HG02588 (cell line): Measurements from ENCODE around the gene DNM1.
"Not testable (repeated sequence)": the region's sequence is repeated elsewhere in the genome, so short reads cannot be mapped to it uniquely, and the experiment has no call there.

ENCODE experiments used
- ATAC-seq: cut with Tn5 transposase; IDR thresholded peaks from one replicate; pipeline ENCODE4 v1.9.1; 2021; ENCODE audit warnings: mild to moderate bottlenecking, moderate library complexity; ENCODE audit not compliant: unreplicated experiment

DNM1 gene

DNA sequence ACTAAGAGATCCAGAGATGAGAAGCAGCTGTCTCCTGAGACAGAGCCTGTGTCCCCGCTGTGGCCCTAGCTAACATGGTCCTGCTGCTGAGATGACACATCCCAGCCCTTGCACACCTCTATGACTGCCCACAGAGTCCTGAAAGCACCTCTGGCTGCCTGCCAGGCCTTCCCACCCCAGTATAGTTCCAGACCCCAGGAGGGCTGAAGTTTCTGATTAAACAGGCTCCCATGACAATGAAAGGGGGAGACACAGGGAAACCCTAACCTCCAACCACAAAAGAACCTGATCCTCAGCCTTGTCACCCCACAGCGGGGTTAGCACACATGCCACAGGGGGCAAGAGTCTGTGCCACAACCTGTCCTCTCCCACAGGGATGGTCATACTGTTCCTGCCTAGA lies 27.5 kb upstream of the DNM1 start:
- no peak for ATAC-seq

DNA sequence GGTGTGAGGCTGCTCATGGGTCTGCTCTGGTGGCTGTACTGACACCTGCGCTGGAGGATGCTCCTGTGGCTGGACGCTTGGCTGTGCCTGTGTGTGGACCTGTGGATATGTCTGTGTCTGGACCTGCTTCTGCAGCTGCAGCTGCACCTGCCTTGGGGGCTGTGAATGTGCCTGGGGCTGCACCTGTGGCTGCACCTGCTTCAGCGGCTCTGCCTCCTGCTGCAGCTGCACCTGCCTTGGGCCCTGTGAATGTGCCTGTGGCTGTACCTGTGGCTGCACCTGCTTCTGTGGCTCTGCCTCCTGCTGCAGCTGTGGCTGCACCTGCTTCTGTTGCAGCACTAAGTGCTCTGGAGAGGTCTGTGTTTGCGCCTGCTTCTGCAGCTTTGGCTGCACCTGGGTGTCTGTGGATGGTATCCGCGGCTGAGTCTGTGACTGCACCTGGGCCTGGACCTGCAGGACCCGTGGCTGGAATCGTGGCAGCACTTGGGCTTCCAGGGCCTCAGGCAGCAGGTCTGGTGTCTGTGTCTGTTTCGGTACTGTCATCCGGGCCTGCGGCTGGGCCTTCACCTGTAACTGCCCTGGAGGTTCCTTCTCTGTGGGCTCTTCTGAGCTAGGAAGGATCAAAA lies 24.3 kb upstream of the DNM1 start:
- ATAC-seq = no peak

DNA sequence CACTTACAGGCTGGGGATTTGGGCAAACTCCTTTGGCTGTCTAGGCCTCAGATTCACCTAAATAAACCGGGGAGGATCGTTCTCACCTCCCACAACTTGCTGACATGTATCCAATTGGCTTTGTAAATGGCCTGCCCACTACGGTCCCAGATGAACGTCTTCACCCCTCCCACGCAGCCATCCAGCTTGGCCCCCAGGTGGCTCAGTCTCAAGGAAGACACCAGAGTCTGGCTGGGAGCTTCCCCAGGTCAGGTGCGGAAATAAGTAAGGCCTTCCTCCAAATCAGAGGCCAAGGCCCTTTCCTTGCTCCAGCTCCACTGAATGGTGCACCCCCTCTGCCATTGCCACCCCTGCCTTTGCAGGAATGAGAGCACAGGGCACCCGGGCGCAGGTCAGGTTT lies 23.2 kb upstream of the DNM1 start:
- ATAC-seq = no peak

DNA sequence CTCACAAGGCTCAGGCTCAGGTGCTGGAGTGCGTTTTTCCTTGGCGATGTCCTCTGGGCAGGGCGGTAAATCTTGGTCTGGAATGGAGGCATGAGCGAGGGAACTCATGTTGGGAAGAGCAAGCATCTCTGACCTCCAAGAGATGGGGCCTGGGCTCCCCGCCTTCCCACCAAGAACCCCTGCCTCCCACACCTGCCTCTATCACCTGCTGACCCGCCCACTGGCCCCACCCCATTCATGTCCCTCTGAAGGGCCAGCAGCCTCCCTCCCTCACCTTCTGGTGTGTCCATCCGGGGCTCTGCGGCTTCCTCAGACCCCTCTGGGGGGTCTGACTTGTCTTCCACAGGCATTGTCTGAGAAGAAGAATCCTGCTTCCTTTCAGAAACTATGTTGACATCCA lies 22.7 kb upstream of the DNM1 start:
- no peak for ATAC-seq

DNA sequence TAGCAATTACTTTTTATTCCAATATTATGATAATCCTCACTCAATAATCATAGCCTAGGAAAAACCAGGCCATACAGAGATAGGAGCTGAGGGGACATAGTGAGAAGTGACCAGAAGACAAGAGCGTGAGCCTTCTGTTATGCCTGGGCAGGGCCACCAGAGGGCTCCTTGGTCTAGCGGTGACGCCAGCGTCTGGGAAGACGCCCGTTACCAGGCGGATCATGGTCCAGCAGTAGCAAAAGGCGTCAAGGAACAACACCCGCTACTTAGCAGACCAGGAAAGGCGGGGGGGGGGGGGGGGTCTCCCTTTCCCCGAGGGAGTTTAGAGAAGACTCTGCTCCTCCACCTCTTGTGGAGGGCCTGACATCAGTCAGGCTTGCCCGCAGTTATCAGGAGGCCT lies 21.7 kb upstream of the DNM1 start:
- ATAC-seq = not testable (repeated sequence)

DNA sequence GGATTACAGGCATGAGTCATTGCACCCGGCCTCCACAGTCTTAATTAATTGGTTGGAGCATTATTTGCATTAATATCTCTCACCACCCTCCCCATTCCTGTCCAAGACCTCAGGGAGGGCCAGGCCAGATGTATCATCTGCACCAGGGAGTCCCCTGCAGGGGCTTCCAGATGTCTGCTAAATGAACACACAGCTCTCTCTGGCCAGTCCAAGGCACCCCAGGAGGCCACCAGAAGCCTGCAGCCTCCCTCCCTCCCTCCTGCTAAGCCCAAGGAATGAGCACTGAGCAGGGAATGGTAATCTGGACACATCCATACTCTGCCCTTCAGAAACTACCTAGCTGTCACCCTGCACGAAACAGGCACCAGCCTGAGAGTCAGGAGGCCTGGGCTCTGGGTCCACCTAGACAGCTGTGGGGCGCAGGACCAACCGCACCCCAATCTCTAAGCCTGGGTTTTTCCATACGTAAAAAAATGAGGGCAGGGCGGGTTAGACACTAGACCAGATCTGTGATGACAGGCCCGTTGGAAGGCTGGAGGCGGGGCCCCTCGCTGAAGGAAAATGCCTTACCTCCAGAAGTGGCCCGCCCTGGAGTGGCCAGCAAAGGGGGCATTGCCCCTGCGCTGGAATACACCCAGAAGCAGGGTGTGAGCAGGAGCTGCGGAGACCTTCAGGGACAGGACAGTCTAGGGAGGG lies 20.1 kb upstream of the DNM1 start:
- no peak for ATAC-seq

DNA sequence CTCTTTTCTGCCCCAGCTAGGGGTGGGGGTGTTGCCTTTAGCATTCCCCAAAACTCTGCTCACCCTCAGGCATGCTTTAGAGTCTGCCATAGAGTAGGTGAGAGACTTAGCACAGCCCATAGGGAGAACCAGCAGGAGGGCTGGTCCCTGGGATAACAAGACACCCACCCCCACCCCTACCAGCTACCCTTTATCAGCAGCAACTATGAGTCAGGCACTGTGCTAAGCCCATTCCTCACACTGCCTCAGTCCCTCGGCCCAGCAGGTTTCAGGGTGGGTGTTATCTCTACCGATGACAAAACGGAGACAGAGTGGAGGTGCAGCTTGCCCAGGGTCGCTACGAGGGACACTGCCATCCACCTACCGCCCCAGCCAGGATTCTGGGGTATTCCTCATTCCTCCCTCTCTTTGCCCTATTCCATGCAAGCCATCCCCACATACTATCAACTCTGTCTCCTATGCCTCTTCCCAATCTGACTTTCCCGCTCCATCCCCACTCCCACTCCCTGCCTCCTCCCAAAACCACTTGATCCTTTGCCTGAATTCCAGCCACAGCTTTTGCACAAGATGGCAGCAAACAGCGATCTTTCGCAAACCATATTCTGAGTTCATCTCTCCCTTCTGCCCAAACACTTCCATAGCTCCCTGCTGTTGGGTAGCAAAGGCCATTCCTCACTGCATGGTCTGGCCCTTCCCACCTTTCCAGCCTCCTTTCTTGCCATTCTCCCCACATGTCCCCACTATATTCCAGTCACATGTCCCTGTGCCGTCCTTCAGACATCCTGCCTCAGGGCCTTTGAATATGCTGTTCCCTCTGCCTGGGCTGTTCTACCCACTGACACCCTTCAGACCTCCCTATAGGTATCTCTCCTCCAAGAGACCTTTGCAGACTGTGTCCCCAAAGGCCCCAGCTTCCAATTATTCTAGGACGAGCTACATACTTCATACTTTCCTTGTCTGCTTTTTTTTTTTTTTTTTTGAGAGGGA lies 16.9 kb upstream of the DNM1 start:
- no peak for ATAC-seq

DNA sequence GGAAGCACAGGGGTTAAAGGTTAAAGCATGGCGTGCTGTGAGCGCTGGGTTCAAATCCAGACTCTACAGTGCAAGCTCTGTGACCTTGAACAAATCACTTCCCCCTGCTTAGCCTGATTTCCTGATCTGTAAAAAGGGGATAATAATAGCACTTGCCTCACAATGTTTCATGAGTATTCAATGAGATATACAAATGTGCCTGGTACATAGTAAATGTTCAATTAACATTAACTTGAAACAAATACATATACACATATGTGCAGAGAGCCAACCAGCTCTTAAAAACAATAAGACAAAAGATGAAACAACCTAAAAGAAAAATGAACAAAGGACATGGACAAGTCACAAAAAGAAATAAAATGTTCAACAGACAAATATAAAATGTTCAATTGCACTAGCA lies 15.8 kb upstream of the DNM1 start:
- ATAC-seq = no peak

DNA sequence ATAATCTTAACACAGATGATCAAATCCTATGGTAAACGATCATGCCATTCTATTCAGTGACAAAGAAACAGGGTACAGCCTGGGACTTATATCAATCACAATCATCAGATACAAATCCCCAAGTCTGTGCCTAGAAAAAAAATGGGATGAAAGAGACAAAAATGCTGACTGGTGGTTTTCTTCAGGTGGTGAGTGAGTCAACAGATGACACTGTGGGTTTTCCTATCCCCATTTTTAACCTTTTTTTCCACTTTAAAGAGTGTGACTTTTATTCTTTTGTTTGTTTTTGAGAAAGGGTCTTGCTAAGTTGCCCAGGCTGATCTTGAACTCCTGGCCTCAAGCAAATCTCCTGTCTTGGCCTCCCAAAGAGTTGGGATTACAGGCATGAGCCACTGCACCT lies 15.0 kb upstream of the DNM1 start:
- ATAC-seq = no peak

DNA sequence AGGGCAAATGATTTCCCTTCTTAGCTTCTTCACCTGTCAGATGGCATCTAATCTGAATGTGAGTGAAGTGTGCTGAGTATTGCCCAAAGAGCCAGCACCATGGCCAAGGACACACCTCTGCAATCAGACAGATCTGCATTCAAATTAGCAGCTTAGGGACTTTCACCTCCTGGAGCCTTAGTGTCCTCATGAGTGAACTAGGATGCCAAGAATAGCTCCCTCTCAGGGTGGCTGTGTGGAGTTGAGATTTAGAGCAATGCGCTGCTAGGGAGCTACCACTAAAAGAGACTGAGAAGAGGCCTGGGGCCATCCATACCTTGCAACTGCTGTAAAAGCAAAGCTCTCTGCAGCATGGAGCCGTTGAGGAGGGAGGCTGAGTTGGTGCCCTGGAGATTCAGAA lies 13.2 kb upstream of the DNM1 start:
- ATAC-seq = no peak

DNA sequence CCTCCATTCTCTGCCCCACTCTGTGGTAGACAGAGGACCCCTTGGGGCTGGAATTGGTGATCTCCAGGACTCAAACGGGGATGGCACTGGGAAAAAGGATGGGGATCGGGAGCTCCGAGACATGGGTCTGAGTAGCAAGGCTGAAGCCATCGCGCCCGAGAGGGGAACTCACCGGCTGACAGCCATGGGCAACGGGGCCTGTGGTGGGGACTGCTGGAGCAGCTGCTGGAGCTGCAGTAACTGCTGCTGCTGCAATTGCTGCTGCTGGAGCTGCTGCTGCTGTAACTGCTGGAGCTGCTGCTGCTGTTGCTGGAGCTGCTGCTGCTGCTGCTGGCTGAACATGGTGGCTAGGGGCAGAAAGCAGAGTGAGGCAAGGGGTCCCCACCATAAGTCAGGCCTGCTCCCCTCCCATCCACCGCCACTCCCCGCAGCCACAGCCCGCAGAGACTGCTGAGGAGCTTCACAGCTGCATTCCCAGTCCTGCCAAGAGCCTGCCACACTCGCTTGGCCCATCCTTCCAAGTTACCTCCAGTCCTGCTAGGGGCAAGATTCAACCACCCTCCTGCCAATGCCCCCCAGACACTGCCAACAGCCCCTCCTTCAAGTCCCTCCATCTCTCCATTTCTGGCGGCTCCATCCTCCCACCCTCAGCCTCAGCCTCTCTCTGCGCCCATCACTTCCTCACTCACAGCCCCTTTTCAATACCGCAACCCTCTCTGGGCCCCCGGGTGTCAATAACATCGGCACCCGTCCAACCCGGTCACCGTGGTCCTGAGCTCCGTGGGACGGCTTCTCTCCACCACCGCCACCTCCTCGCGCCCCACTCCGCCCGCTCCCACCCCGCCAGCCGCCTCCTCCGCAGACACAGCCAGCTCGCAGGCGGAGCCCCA lies 12.4 kb upstream of the DNM1 start:
- no peak for ATAC-seq

DNA sequence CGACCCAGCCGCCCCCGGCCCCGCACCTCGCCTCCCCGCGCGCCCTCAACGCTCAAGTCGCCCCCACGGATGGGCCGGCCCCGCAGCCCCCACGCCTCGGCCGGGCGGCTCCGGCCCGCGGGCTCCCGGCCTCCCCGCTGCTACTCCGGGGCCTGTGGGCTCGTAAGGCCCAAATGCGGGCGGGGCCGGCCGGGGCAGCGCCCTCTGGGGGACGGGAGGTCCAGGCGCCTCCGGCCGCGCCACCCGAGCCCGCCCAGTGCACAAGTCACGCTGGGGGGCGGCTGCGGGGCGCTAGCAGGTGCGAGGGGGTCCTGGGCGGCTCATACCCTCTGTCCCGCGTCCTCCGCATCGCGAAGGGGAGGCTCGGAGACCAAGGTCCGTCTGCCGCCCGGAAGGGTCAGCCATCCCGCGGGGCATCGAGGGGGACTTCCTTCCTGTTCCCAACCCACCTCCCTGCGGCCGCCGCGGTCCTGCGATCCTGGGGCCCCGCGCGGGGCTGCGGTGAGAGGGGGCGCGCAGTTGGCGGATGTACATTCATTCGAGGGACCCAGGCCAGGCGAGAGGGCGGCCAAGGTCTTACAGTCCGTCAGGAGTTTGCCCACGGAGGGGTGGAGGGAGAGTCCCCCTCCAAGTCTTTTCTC lies 11.7 kb upstream of the DNM1 start, which contains the start of gene CIZ1:
Gene CIZ1 (minus strand): TSS at position 167 of the 641 bp plus-strand sequence. CDS start 715 bp downstream, outside the sequence.
- ATAC-seq = peak; percentile 69

DNA sequence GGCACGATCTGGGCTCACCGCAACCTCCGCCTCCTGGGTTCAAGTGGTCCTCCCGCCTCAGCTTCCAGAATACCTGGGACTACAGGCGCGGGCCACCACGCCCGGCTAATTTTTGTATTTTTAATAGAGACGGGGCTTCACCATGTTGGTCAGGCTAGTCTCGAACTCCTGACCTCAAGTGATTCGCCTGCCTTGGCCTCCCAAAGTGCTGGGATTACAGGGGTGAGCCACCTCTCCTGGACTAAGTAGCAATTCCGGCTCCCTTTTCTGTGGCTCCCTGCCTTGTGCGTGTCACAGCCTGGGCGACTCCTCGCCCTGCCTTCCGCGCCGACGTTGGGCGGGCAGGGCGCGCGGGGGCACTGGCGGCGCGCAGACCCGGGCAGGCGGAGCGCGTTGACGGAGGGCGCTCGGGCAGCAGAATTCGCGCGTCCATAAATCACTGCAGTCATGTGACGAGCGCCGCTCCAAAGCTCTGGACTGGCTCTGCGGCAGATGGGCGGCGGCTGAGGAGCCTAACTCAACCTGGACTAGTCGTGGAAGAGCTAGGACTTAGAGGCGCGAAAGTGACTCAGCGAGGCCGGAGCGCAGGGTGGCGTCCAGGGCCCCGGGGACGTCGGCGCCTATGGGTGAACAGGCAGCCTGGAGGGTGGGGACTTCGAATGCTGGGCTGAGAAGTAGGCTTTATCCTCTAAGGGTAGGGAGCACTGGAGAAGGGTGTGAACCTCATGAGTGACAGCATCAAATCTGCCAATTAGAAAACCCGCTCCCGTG lies 10.4 kb upstream of the DNM1 start:
- no peak for ATAC-seq

DNA sequence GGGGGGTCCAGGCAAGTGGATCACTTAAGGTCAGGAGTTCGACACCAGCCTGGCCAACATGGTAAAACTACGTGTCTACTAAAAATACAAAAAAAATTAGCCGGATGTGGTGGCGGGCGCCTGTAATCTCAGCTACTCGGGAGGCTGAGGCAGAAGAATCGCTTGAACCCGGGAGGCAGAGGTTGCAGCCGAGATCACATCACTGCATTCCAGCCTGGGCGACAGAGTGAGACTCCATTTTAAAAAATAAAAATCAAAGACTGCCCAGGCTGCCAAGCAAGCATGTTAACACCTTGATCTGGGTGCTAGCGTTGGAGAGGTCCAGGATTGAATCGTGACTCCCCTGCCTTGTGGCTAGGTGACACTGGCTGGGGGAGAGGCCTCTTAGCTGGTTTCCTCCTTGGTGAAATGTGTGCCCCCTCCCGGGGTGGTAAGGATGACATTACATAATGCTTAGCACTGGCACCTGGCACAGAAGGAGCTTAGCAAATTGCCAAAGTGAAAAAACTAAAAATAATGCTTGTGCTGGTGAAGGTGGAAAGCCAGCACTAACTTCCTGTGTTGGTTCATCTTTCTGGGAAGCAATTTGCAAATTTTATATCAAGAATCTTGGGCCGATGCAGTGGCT lies 9.6 kb upstream of the DNM1 start:
- no peak for ATAC-seq

DNA sequence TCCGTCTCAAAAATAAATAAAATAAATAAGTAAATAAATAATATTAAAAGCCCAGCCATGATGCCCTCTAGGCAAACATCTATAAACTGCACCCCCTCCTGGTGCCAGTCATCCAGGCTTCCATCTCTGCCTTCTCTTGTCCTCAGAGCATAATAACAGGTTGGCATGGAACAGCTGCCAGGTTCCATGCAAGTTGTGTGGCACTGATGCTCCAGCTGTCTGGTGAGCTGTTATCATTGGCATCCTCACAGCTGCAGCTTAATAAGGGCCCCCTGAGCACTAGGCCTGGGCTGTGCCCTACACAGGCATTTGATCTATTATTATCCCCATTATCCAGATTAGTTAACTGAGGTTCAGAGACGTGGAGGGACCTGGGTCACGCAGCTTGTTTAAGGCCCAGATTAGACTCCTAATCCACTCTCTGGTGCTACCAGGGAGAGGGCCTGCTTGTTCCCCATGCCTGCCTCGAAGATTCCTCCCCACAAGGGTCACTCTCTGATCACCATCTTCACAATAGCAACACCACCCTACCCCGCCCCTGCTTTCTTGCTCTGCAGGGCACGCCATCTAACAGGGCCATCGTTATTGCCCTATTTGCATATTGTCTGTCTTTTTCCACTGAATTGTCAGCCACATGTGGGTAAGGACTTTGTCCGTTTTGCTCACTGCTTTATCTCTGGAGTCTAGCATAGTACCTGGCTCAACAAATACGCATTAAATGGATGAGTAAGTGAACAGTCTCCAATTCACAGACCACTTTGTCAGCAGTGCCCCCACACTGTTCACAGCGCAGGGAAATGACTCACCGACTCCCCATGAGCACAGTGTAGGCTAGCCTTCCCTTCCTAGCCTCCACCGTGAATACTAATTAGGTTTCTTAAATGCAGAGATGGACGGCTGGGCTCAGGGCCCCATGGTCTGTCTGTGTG lies 1.5 kb upstream of the DNM1 start:
- no peak for ATAC-seq

DNA sequence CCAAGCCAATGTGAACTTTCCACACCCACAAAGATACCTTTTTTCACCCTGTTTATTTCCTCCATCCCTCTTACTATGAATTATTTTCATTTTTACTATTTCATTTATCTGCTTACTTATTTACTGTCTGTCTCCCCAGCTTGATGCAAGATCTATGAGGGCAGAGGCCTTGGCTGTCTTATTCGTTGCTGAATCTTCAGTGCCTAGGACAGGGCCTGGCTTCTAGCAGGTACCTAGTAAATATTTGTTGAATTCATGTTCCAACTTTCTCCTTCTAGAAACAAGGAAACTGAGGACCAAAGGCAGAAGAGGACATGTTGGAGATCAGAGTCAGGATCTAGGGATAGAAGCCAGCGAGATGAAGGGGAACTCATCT lies 543 bp upstream of the DNM1 start:
- ATAC-seq = no peak

DNA sequence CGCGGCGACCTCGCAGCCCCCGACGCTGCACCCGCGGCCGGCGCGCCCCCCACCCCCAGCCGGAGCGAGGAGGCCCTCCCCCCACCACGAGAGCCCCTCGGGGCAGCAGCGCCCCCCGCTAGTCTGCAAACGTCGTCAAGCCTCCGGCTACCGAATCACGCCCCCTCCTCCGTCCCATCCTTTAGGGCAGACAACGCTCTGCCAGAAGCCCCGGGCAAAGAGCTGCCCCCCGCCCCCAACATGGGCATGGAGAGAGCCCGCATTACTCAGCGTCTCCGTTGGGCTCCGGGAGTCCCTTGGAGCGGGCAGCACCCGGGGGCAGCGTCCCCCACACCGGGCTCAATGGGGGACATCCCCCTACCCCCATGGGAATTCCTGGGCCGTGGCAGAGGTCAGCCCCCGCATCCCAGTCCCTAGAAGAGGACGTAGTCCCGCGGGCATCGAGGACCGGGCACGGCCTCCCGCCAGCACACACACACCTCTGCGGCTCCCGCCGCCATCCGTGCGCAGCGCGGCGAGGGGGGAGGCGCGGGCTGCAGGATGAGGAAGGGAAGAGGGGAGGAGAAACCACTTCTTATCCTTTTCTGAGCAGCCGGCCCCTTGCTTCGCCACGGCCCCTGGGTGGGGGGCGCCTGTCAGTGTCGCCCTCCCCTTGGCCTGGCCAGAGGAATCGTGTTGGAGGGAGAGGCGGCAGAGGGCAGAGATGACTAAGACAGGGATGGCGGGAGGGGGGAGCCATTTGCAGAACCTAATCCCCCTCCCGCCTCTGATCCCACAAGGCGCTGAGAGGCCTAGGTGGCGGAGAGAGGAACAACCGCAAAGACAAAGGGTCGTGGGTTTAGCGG lies 750 bp downstream of the DNM1 start:
- no peak for ATAC-seq
